GM21526 (cell line): ENCODE data around the gene GPD2.

Experiments
- ATAC-seq: cut with Tn5 transposase; IDR thresholded peaks from one replicate; pipeline ENCODE4 v1.9.1; 2021; ENCODE audit warnings: moderate library complexity; ENCODE audit not compliant: unreplicated experiment, low FRiP score

The GPD2 gene

GRCh38 chr2:156630579-156631337 is 194.6 kb downstream of the GPD2 start:
- ATAC-seq = no peak

- no peak for ATAC-seq
These were observed 199.5 kb downstream of the GPD2 start for GRCh38 chr2:156635646-156636045.
